ENCODE results near the gene HS1BP3. TPM values are rescaled to one million over a fixed set of nuclear protein-coding genes. Genes with fewer than 3 reads are reported as not detected.

The HS1BP3 gene
- total and polyA plus RNA-seq, 2 of the 13 experiments (the other 11 are each of a cell fraction or from before 2014, with no cell fraction given), result 15.2 to 22.0 TPM

DNA sequence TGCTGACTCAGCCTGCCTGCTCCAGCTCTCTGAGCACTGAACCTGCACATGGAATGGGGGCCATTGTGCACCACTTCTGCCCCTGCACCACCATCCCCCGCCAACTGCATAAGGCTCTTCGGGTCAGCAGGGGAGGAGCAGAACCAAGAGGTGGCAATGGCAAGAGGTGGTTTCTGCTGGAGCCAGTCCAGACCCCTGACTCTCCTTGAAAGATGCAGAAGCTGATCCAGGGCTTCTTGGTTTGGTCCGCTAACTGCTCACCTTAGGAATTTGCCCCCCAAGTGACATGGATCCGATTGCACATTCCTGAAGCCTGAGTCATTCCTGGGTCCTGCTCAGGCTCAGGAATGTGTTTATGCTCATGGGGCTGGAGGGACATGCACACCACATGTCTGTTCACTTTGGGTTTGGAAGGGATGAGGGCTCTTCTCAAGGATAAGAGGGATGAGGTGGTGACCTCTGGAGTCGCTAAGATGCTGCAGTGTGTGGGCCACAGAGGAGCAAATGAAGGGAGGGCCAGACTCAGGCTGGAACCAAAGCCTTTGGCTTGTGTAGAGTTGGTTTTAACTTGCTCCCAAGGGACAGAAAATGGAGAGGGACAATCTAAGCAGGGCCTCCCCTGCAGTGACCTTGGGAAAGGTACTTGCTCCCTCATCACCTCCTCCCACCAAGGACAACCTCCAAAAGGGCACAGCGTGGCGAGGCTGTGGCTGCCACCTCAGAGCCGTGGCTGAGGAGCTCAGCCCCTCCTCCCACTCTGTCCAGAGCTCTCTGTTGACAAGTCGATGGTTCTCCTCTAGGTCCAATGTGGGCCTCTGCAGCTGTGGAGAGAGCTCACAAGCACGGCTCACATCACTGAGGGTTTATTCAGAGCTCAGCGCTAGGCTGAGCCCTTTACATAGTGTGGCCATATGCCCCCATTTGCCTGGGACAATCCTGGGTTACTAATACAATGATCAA is 66.2 kb downstream of the HS1BP3 start (continued):
- TF ChIP-seq, protein P1, sequence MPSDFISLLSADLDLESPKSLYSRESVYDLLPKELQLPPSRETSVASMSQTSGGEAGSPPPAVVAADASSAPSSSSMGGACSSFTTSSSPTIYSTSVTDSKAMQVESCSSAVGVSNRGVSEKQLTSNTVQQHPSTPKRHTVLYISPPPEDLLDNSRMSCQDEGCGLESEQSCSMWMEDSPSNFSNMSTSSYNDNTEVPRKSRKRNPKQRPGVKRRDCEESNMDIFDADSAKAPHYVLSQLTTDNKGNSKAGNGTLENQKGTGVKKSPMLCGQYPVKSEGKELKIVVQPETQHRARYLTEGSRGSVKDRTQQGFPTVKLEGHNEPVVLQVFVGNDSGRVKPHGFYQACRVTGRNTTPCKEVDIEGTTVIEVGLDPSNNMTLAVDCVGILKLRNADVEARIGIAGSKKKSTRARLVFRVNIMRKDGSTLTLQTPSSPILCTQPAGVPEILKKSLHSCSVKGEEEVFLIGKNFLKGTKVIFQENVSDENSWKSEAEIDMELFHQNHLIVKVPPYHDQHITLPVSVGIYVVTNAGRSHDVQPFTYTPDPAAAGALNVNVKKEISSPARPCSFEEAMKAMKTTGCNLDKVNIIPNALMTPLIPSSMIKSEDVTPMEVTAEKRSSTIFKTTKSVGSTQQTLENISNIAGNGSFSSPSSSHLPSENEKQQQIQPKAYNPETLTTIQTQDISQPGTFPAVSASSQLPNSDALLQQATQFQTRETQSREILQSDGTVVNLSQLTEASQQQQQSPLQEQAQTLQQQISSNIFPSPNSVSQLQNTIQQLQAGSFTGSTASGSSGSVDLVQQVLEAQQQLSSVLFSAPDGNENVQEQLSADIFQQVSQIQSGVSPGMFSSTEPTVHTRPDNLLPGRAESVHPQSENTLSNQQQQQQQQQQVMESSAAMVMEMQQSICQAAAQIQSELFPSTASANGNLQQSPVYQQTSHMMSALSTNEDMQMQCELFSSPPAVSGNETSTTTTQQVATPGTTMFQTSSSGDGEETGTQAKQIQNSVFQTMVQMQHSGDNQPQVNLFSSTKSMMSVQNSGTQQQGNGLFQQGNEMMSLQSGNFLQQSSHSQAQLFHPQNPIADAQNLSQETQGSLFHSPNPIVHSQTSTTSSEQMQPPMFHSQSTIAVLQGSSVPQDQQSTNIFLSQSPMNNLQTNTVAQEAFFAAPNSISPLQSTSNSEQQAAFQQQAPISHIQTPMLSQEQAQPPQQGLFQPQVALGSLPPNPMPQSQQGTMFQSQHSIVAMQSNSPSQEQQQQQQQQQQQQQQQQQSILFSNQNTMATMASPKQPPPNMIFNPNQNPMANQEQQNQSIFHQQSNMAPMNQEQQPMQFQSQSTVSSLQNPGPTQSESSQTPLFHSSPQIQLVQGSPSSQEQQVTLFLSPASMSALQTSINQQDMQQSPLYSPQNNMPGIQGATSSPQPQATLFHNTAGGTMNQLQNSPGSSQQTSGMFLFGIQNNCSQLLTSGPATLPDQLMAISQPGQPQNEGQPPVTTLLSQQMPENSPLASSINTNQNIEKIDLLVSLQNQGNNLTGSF (CRISPR knock-in tag; IDR thresholded peaks at IDR 0.05), result no peak
- TF ChIP-seq REXO4 (CRISPR knock-in tag; IDR thresholded peaks at IDR 0.05; ENCODE audit: borderline replicate concordance) (no peak), HDAC2 (CRISPR knock-in tag; IDR thresholded peaks at IDR 0.05) (peak; percentile 73; the same call in 1 of the 2 replicates), SMYD3 (CRISPR knock-in tag; IDR thresholded peaks at IDR 0.05) (no peak), ZNF720 (CRISPR knock-in tag; IDR thresholded peaks at IDR 0.05) (no peak), MIER2 (CRISPR knock-in tag; IDR thresholded peaks at IDR 0.05) (no peak), HDAC6 (IDR thresholded peaks at IDR 0.05; ENCODE audit: low read depth, low read length) (no peak), AKNA (CRISPR knock-in tag; IDR thresholded peaks at IDR 0.05; ENCODE audit: borderline replicate concordance) (no peak), RBM22 (optimal IDR thresholded peaks at IDR 0.05; ENCODE audit: low read length) (peak; percentile 52), ZNF7 (CRISPR knock-in tag; IDR thresholded peaks at IDR 0.05) (no peak)
- TF ChIP-seq, protein P2, sequence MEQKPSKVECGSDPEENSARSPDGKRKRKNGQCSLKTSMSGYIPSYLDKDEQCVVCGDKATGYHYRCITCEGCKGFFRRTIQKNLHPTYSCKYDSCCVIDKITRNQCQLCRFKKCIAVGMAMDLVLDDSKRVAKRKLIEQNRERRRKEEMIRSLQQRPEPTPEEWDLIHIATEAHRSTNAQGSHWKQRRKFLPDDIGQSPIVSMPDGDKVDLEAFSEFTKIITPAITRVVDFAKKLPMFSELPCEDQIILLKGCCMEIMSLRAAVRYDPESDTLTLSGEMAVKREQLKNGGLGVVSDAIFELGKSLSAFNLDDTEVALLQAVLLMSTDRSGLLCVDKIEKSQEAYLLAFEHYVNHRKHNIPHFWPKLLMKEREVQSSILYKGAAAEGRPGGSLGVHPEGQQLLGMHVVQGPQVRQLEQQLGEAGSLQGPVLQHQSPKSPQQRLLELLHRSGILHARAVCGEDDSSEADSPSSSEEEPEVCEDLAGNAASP (CRISPR knock-in tag; IDR thresholded peaks at IDR 0.05; ENCODE audit: borderline replicate concordance), result peak; percentile 72; the same call in 1 of the 2 replicates
- TF ChIP-seq, protein P3, sequence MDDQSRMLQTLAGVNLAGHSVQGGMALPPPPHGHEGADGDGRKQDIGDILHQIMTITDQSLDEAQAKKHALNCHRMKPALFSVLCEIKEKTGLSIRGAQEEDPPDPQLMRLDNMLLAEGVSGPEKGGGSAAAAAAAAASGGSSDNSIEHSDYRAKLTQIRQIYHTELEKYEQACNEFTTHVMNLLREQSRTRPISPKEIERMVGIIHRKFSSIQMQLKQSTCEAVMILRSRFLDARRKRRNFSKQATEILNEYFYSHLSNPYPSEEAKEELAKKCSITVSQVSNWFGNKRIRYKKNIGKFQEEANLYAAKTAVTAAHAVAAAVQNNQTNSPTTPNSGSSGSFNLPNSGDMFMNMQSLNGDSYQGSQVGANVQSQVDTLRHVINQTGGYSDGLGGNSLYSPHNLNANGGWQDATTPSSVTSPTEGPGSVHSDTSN (CRISPR knock-in tag; IDR thresholded peaks at IDR 0.05; ENCODE audit: borderline replicate concordance), result no peak

All from HepG2 (cell line).